ENCODE measurements around the gene ATG7. TPM values are rescaled to one million over a fixed set of nuclear protein-coding genes. Genes with fewer than 3 reads are reported as not detected.
A peak's percentile ranks its signal among the peaks of the same experiment; 100 is the strongest.

The ATG7 gene
- total and polyA plus RNA-seq, 2 experiments from 2014 or later = 18.4 to 38.6 TPM

- H2AFZ ChIP-seq = no peak overlapping the region
- peaks cover 23% of the 10 kb centered on the region for H3K79me2 ChIP-seq
- H3K9me3 ChIP-seq (ENCODE audit: low read depth) = no peaks in the 10 kb centered on the region
- peaks cover 10% of the 10 kb centered on the region for H3K4me1 ChIP-seq (ENCODE audit: insufficient read depth)
- no peak overlapping the region for H3K4me3 ChIP-seq
- H3K27me3 ChIP-seq = no peaks in the 10 kb centered on the region
- TF ChIP-seq EZH2phosphoT487 (IDR thresholded peaks at IDR 0.05; ENCODE audit: low read depth, severe bottlenecking, unreplicated experiment) = no peak
- TF ChIP-seq CTCF (IDR thresholded peaks at IDR 0.05; ENCODE audit: poor library complexity) = no peak
- TF ChIP-seq EZH2 (IDR thresholded peaks at IDR 0.05; ENCODE audit: borderline replicate concordance) = no peak
- H3K36me3 ChIP-seq (replicated peaks; ENCODE audit: insufficient read depth, low read depth) = no peaks in the 10 kb centered on the region
- DNase-seq (ENCODE audit: low spot score) = no peak
- WGBS (ENCODE audit: low lambda C conversion rate, missing lambda C conversion rate) = 75% methylated on average over 1 of the region's 1 CpG
- H4K20me1 ChIP-seq (ENCODE audit: insufficient read depth, poor library complexity, severe bottlenecking) = no peaks in the 10 kb centered on the region
- no peaks in the 10 kb centered on the region for H3K9me2 ChIP-seq (replicated peaks; ENCODE audit: insufficient read depth)
- H3K4me2 ChIP-seq = peak overlapping the region; percentile 37
- H3K27ac ChIP-seq = peak overlapping the region; percentile 68
Observed at GRCh38 chr3:11283139-11283475, 10.9 kb downstream of the ATG7 start.

- Histone ChIP-seq H3K79me2 (peaks cover 18% of the 10 kb centered on the region), H3K27me3 (no peaks in the 10 kb centered on the region), H2AFZ (no peak overlapping the region), H3K36me3 (replicated peaks; ENCODE audit: insufficient read depth, low read depth) (no peaks in the 10 kb centered on the region), H3K4me3 (no peak overlapping the region), H3K9me3 (ENCODE audit: low read depth) (no peaks in the 10 kb centered on the region), H4K20me1 (ENCODE audit: insufficient read depth, poor library complexity, severe bottlenecking) (no peaks in the 10 kb centered on the region), H3K4me2 (no peak overlapping the region), H3K9me2 (replicated peaks; ENCODE audit: insufficient read depth) (no peaks in the 10 kb centered on the region), H3K27ac (no peak overlapping the region), H3K4me1 (ENCODE audit: insufficient read depth) (peaks cover 16% of the 10 kb centered on the region)
- 100% methylated on average over 1 of the region's 1 CpG for WGBS (ENCODE audit: low lambda C conversion rate, missing lambda C conversion rate)
- TF ChIP-seq EZH2 (IDR thresholded peaks at IDR 0.05; ENCODE audit: borderline replicate concordance) (no peak), CTCF (IDR thresholded peaks at IDR 0.05; ENCODE audit: poor library complexity) (no peak), EZH2phosphoT487 (IDR thresholded peaks at IDR 0.05; ENCODE audit: low read depth, severe bottlenecking, unreplicated experiment) (no peak)
- DNase-seq (ENCODE audit: low spot score) = no peak
Observed at GRCh38 chr3:11284011-11284410, 11.8 kb downstream of the ATG7 start.

GRCh38 chr3:11285471-11285870 lies 13.3 kb downstream of the ATG7 start:
- WGBS (ENCODE audit: low lambda C conversion rate, missing lambda C conversion rate) = 86% methylated on average over 2 of the region's 2 CpGs
- H3K4me3 ChIP-seq = no peak overlapping the region
- TF ChIP-seq EZH2phosphoT487 (IDR thresholded peaks at IDR 0.05; ENCODE audit: low read depth, severe bottlenecking, unreplicated experiment) = no peak
- no peak for TF ChIP-seq CTCF (IDR thresholded peaks at IDR 0.05; ENCODE audit: poor library complexity)
- no peak for TF ChIP-seq EZH2 (IDR thresholded peaks at IDR 0.05; ENCODE audit: borderline replicate concordance)
- H2AFZ ChIP-seq = no peak overlapping the region
- no peaks in the 10 kb centered on the region for H3K27me3 ChIP-seq
- no peaks in the 10 kb centered on the region for H3K9me2 ChIP-seq (replicated peaks; ENCODE audit: insufficient read depth)
- H3K27ac ChIP-seq = no peak overlapping the region
- DNase-seq (ENCODE audit: low spot score) = no peak
- peaks cover 16% of the 10 kb centered on the region for H3K4me1 ChIP-seq (ENCODE audit: insufficient read depth)
- peaks cover 13% of the 10 kb centered on the region for H3K79me2 ChIP-seq
- no peaks in the 10 kb centered on the region for H3K9me3 ChIP-seq (ENCODE audit: low read depth)
- no peaks in the 10 kb centered on the region for H4K20me1 ChIP-seq (ENCODE audit: insufficient read depth, poor library complexity, severe bottlenecking)
- no peaks in the 10 kb centered on the region for H3K36me3 ChIP-seq (replicated peaks; ENCODE audit: insufficient read depth, low read depth)
- no peak overlapping the region for H3K4me2 ChIP-seq

- WGBS (ENCODE audit: low lambda C conversion rate, missing lambda C conversion rate) = 63% methylated on average over 9 of the region's 10 CpGs
- no peak overlapping the region for H3K4me3 ChIP-seq
- peaks cover 7% of the 10 kb centered on the region for H3K79me2 ChIP-seq
- no peaks in the 10 kb centered on the region for H3K9me2 ChIP-seq (replicated peaks; ENCODE audit: insufficient read depth)
- H3K36me3 ChIP-seq (replicated peaks; ENCODE audit: insufficient read depth, low read depth) = no peaks in the 10 kb centered on the region
- no peak for DNase-seq (ENCODE audit: low spot score)
- H4K20me1 ChIP-seq (ENCODE audit: insufficient read depth, poor library complexity, severe bottlenecking) = no peaks in the 10 kb centered on the region
- TF ChIP-seq CTCF (IDR thresholded peaks at IDR 0.05; ENCODE audit: poor library complexity) (no peak), EZH2phosphoT487 (IDR thresholded peaks at IDR 0.05; ENCODE audit: low read depth, severe bottlenecking, unreplicated experiment) (no peak), EZH2 (IDR thresholded peaks at IDR 0.05; ENCODE audit: borderline replicate concordance) (no peak)
- H3K27ac ChIP-seq = peak overlapping the region; percentile 63
- no peak overlapping the region for H2AFZ ChIP-seq
- H3K27me3 ChIP-seq = no peaks in the 10 kb centered on the region
- no peaks in the 10 kb centered on the region for H3K9me3 ChIP-seq (ENCODE audit: low read depth)
- peaks cover 16% of the 10 kb centered on the region for H3K4me1 ChIP-seq (ENCODE audit: insufficient read depth)
- peak overlapping the region; percentile 33 for H3K4me2 ChIP-seq
Observed at GRCh38 chr3:11287404-11287803, 15.2 kb downstream of the ATG7 start.

Measured in hepatocyte (in vitro differentiated cells).